ENCODE measurements around the gene TRPM1. TPM values are rescaled to one million over a fixed set of nuclear protein-coding genes. Genes with fewer than 3 reads are reported as not detected.
"Not testable (repeated sequence)": the region's sequence is repeated elsewhere in the genome, so short reads cannot be mapped to it uniquely, and the experiment has no call there.

Gene TRPM1
- total and polyA plus RNA-seq, 5 donors from 2014 or later: not detected

DNA sequence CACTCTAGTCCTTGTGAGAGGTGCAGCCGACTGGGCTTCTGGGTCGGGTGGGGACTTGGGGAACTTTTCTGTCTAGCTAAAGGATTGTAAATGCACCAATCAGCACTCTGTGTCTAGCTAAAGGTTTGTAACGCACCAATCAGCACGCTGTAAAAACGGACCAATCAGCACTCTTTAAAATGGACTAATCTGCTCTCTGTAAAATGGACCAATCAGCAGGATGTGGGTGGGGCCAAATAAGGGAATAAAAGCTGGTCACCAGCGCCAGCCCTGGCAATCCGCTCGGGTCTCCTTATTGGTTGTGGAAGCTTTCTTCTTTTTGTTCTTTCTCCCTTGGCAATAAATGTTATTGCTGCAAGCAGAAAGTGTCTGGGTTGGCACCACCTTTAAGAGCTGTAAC is 13.5 kb downstream of the TRPM1 start:
- H3K4me1 ChIP-seq (ENCODE audit: control insufficient read depth, insufficient read depth, low read length, poor library complexity, severe bottlenecking); H3K4me3 ChIP-seq (ENCODE audit: low read depth, low read length); DNase-seq; H3K9me3 Mint-ChIP-seq; H3K9me3 ChIP-seq (ENCODE audit: control insufficient read depth in 2 of 2, low read length in 2 of 2); H3K36me3 ChIP-seq (ENCODE audit: control insufficient read depth, insufficient read depth, low read length); H3K36me3 Mint-ChIP-seq; H3K27ac ChIP-seq (ENCODE audit: insufficient read depth, low read length, poor library complexity, severe bottlenecking); H3K27me3 ChIP-seq (ENCODE audit: control insufficient read depth, insufficient read depth, low read length); H3K27ac Mint-ChIP-seq; H3K4me1 Mint-ChIP-seq; ATAC-seq (ENCODE audit: low read depth in 2 of 2); H3K27me3 Mint-ChIP-seq; H3K4me3 Mint-ChIP-seq: not testable (repeated sequence)

DNA sequence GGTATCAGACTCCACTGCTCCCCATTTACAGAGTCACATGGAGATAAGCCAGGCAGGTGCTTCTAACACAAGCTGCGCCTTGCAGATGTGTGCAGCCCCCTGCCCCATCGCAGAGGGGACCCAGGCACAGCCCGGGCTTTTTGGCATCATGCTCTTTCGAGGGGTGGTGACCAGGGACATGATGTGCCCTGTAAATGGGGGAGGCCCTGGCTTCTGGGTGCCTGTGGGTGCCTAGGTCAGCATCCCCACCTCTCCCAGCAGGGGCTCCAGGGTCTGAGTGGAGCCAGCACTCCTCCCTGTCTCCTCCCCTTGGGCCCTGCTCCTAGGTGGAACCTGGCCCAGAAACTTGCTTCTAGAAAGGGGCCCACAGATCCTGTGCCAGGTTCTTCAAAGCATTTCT is 15.2 kb downstream of the TRPM1 start:
- Histone ChIP-seq H3K4me3 (ENCODE audit: low read depth, low read length) (no peak overlapping the region), H3K4me1 (ENCODE audit: control insufficient read depth, insufficient read depth, low read length, poor library complexity, severe bottlenecking) (no peaks in the 10 kb centered on the region), H3K27me3 (ENCODE audit: control insufficient read depth, insufficient read depth, low read length) (no peaks in the 10 kb centered on the region), H3K27ac (ENCODE audit: insufficient read depth, low read length, poor library complexity, severe bottlenecking) (no peak overlapping the region), H3K9me3 (ENCODE audit: control insufficient read depth in 2 of 2, low read length in 2 of 2) (no peaks in the 10 kb centered on the region), H3K36me3 (ENCODE audit: control insufficient read depth, insufficient read depth, low read length) (no peaks in the 10 kb centered on the region)
- H3K27ac Mint-ChIP-seq: no peak overlapping the region
- peaks cover 0 to 1% (median 0%) of the 10 kb centered on the region in 7 donors for H3K9me3 Mint-ChIP-seq
- DNase-seq (no peak), ATAC-seq (ENCODE audit: low read depth in 2 of 2) (no peak)
- H3K4me1 Mint-ChIP-seq: peaks cover 0 to 6% (median 0%) of the 10 kb centered on the region in 4 donors
- H3K36me3 Mint-ChIP-seq: no peaks in the 10 kb centered on the region
- peaks cover 16% of the 10 kb centered on the region for H3K27me3 Mint-ChIP-seq
- no peak overlapping the region for H3K4me3 Mint-ChIP-seq

DNA sequence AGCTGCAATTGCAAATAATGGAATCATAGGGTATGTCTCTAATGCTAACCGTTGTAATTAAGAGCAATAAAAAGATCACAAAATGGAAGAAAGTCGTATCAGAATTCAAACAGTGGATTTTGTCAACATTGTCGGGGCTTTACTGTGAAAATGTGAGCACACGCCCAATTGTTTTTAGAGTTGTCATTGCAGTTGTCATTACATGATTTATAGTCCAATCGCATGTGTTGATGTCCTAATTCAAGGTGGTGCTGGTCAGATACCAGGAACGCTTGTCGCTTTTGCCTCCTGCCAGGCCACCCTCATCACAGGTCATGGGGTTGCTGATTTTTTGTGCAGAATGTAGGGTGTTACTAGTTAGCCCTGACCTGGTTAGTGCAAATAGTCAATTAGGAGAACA is 16.2 kb downstream of the TRPM1 start:
- Histone ChIP-seq H3K9me3 (ENCODE audit: control insufficient read depth in 2 of 2, low read length in 2 of 2) (no peaks in the 10 kb centered on the region), H3K4me3 (ENCODE audit: low read depth, low read length) (no peak overlapping the region), H3K27me3 (ENCODE audit: control insufficient read depth, insufficient read depth, low read length) (no peaks in the 10 kb centered on the region), H3K36me3 (ENCODE audit: control insufficient read depth, insufficient read depth, low read length) (no peaks in the 10 kb centered on the region), H3K4me1 (ENCODE audit: control insufficient read depth, insufficient read depth, low read length, poor library complexity, severe bottlenecking) (peaks cover 3% of the 10 kb centered on the region), H3K27ac (ENCODE audit: insufficient read depth, low read length, poor library complexity, severe bottlenecking) (no peak overlapping the region)
- Mint-ChIP-seq H3K36me3 (no peaks in the 10 kb centered on the region), H3K27me3 (peaks cover 16% of the 10 kb centered on the region), H3K9me3 (peaks cover 0 to 1% (median 0%) of the 10 kb centered on the region in 7 donors), H3K4me3 (no peak overlapping the region), H3K27ac (peak overlapping the region in 1 of 3 donors; percentile 69), H3K4me1 (peaks cover 0 to 8% (median 0%) of the 10 kb centered on the region in 4 donors)
- DNase-seq: no peak
- no peak for ATAC-seq (ENCODE audit: low read depth in 2 of 2)

DNA sequence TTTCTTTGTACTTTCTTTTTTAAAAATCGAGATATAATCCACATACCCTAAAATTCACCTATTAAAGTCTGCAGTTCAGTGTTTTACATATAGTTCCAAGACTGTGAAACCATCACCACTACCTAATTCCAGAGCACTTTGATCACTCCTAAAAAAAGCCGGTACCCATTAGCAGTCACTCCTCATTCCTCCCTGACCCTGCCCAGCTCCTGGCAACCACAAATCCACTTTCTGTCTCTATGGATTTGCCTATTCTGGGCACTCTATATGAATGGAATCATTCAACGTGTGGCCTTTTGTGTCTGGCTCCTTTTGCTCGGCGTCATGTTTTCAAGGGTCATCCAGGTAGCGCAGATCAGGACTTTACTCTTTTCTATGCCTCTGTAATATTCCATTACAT is 17.3 kb downstream of the TRPM1 start:
- ATAC-seq (ENCODE audit: low read depth in 2 of 2) (no peak), DNase-seq (no peak)
- H3K36me3 ChIP-seq (ENCODE audit: control insufficient read depth, insufficient read depth, low read length): no peaks in the 10 kb centered on the region
- Mint-ChIP-seq H3K4me1 (peaks cover 0 to 13% (median 0%) of the 10 kb centered on the region in 4 donors), H3K27me3 (peaks cover 23% of the 10 kb centered on the region), H3K9me3 (peaks cover 0 to 1% (median 0%) of the 10 kb centered on the region in 7 donors), H3K27ac (no peak overlapping the region), H3K36me3 (no peaks in the 10 kb centered on the region), H3K4me3 (no peak overlapping the region)
- H3K27ac ChIP-seq (ENCODE audit: insufficient read depth, low read length, poor library complexity, severe bottlenecking): no peak overlapping the region
- peaks cover 3% of the 10 kb centered on the region for H3K4me1 ChIP-seq (ENCODE audit: control insufficient read depth, insufficient read depth, low read length, poor library complexity, severe bottlenecking)
- H3K27me3 ChIP-seq (ENCODE audit: control insufficient read depth, insufficient read depth, low read length): peaks cover 2% of the 10 kb centered on the region
- no peak overlapping the region for H3K4me3 ChIP-seq (ENCODE audit: low read depth, low read length)
- H3K9me3 ChIP-seq (ENCODE audit: control insufficient read depth in 2 of 2, low read length in 2 of 2): no peaks in the 10 kb centered on the region

DNA sequence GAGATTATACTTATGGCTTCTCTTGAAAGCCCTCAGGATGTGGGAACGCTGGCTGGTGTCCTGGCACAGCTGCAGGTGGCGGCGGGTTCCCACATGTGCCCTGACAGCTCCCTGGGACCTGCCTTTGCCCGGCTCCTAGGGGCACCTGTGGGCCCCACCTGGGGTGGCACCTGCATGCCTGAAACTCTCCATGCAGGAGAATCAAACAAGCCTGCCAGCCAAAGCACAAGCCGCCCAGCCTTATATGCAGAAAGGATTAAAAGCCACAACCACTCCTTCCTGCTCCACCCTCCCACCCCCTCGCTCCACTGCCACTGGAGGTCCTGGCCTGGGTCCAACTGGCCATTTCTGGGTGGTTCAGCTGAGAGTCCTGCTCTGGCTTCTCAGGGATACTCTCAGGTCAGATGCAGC is 18.1 kb downstream of the TRPM1 start:
- H3K36me3 Mint-ChIP-seq: no peaks in the 10 kb centered on the region
- ATAC-seq (ENCODE audit: low read depth in 2 of 2): no peak

DNA sequence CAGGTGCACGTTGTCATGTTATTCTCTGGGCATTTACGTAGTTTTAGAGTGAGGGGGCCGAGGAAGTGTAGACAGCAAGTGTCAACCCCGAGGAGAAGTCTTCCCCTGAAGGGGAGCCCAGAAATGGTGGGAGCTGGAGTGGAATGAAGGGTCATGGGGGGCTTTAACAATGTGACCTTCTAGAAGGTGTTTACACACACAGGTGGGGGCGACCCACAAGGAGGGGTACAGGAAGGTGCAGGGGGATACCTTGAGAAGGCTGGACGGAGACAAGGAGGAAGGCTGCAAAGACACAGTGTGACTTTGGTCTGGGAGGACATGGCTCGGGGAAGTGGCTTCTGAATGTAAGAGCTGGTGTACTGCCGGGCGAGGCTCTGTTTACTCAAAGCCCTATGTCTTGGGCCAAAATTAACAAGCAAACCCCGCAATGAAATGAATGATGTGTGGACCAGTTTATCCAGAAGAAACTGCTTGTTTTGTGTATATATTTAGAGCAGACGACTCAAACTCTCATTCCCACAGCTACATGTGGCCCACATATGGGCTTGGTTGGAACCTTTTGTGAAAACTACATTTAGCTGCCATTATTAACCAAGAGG is 18.7 kb downstream of the TRPM1 start:
- Mint-ChIP-seq H3K4me3 (no peak overlapping the region), H3K4me1 (peaks cover 0 to 13% (median 2%) of the 10 kb centered on the region in 4 donors), H3K27me3 (peaks cover 28% of the 10 kb centered on the region), H3K36me3 (no peaks in the 10 kb centered on the region), H3K27ac (no peak overlapping the region), H3K9me3 (peaks cover 0 to 1% (median 0%) of the 10 kb centered on the region in 7 donors)
- peaks cover 3% of the 10 kb centered on the region for H3K4me1 ChIP-seq (ENCODE audit: control insufficient read depth, insufficient read depth, low read length, poor library complexity, severe bottlenecking)
- ATAC-seq (ENCODE audit: low read depth in 2 of 2): no peak
- H3K4me3 ChIP-seq (ENCODE audit: low read depth, low read length): no peak overlapping the region
- no peaks in the 10 kb centered on the region for H3K9me3 ChIP-seq (ENCODE audit: control insufficient read depth in 2 of 2, low read length in 2 of 2)
- H3K27ac ChIP-seq (ENCODE audit: insufficient read depth, low read length, poor library complexity, severe bottlenecking): no peak overlapping the region
- DNase-seq: no peak
- no peaks in the 10 kb centered on the region for H3K36me3 ChIP-seq (ENCODE audit: control insufficient read depth, insufficient read depth, low read length)
- H3K27me3 ChIP-seq (ENCODE audit: control insufficient read depth, insufficient read depth, low read length): peaks cover 2% of the 10 kb centered on the region

More for the DNA sequence above, 18.1 kb downstream of the TRPM1 start:
- Mint-ChIP-seq H3K4me1 (peaks cover 0 to 13% (median 2%) of the 10 kb centered on the region in 4 donors), H3K27ac (no peak overlapping the region), H3K4me3 (no peak overlapping the region), H3K9me3 (peaks cover 0 to 1% (median 0%) of the 10 kb centered on the region in 7 donors), H3K27me3 (peaks cover 28% of the 10 kb centered on the region)
- Histone ChIP-seq H3K4me1 (ENCODE audit: control insufficient read depth, insufficient read depth, low read length, poor library complexity, severe bottlenecking) (peaks cover 3% of the 10 kb centered on the region), H3K4me3 (ENCODE audit: low read depth, low read length) (no peak overlapping the region), H3K27ac (ENCODE audit: insufficient read depth, low read length, poor library complexity, severe bottlenecking) (no peak overlapping the region), H3K9me3 (ENCODE audit: control insufficient read depth in 2 of 2, low read length in 2 of 2) (no peaks in the 10 kb centered on the region), H3K36me3 (ENCODE audit: control insufficient read depth, insufficient read depth, low read length) (no peaks in the 10 kb centered on the region), H3K27me3 (ENCODE audit: control insufficient read depth, insufficient read depth, low read length) (peaks cover 2% of the 10 kb centered on the region)
- no peak for DNase-seq

DNA sequence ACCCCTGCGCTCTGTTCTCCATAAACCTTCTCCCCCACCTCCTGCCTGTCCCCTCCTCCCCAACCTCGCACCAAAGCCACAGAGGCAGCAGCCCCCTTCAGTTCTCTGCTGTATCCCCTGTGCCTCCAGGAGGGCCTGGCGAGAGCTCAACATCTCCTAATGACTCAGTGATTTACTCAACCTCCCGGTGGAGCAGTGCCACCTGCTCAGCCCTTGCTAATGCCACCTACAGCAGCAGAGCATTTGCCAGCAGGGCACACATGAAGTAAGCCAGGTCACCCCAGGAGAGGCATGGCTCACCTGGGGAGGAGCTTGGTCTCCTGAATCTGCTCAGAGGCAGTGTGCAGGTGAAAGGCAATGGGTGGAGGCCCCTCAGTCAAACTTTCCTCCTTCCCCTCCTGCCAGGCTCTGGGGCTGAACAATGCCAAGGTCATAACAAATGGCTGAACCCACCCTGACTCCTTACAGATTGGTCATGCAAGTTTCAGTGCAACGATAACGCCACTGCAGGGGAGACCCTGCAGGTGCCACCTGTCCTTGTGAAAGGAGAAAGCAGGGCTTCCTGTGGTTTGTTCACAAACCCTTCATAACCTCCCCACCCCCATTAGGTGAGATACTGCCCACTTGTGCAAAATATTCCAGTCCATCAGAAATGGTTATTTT is 19.8 kb downstream of the TRPM1 start:
- ATAC-seq (ENCODE audit: low read depth in 2 of 2): no peak
- Histone ChIP-seq H3K9me3 (ENCODE audit: control insufficient read depth in 2 of 2, low read length in 2 of 2) (no peaks in the 10 kb centered on the region), H3K4me1 (ENCODE audit: control insufficient read depth, insufficient read depth, low read length, poor library complexity, severe bottlenecking) (peaks cover 3% of the 10 kb centered on the region), H3K27ac (ENCODE audit: insufficient read depth, low read length, poor library complexity, severe bottlenecking) (no peak overlapping the region), H3K36me3 (ENCODE audit: control insufficient read depth, insufficient read depth, low read length) (no peaks in the 10 kb centered on the region), H3K27me3 (ENCODE audit: control insufficient read depth, insufficient read depth, low read length) (peaks cover 4% of the 10 kb centered on the region), H3K4me3 (ENCODE audit: low read depth, low read length) (no peak overlapping the region)
- H3K27ac Mint-ChIP-seq: no peak overlapping the region
- H3K4me3 Mint-ChIP-seq: peak overlapping the region in 1 of 4 donors; percentile 43
- peaks cover 0 to 1% (median 0%) of the 10 kb centered on the region in 7 donors for H3K9me3 Mint-ChIP-seq
- peaks cover 0 to 13% (median 2%) of the 10 kb centered on the region in 4 donors for H3K4me1 Mint-ChIP-seq
- peaks cover 32% of the 10 kb centered on the region for H3K27me3 Mint-ChIP-seq
- no peaks in the 10 kb centered on the region for H3K36me3 Mint-ChIP-seq
- no peak for DNase-seq

DNA sequence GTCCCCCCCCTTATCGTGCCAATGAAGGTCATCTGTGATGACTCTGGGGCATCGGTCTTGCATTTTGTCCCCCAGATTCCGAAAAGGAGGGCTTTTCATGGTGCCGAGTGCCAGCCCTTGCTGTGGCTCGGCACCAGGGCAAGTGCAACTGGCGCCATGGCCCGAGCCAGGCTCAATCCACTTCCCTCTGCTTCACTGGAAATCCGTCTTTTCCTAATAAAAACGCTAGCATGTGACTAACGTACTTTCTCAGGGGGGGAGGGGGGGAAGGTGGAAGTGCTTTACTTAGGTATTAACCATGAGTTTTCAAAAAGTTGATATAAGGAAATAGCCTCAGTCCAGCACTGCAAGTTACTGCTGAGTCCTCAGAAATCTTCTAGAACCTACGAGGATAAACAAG is 20.5 kb downstream of the TRPM1 start:
- peaks cover 0 to 1% (median 0%) of the 10 kb centered on the region in 7 donors for H3K9me3 Mint-ChIP-seq
- no peaks in the 10 kb centered on the region for H3K36me3 Mint-ChIP-seq
- Histone ChIP-seq H3K4me1 (ENCODE audit: control insufficient read depth, insufficient read depth, low read length, poor library complexity, severe bottlenecking) (peaks cover 3% of the 10 kb centered on the region), H3K9me3 (ENCODE audit: control insufficient read depth in 2 of 2, low read length in 2 of 2) (no peaks in the 10 kb centered on the region), H3K36me3 (ENCODE audit: control insufficient read depth, insufficient read depth, low read length) (no peaks in the 10 kb centered on the region), H3K27ac (ENCODE audit: insufficient read depth, low read length, poor library complexity, severe bottlenecking) (no peak overlapping the region), H3K27me3 (ENCODE audit: control insufficient read depth, insufficient read depth, low read length) (peaks cover 4% of the 10 kb centered on the region), H3K4me3 (ENCODE audit: low read depth, low read length) (no peak overlapping the region)
- peaks cover 0 to 13% (median 2%) of the 10 kb centered on the region in 4 donors for H3K4me1 Mint-ChIP-seq
- no peak overlapping the region for H3K27ac Mint-ChIP-seq
- ATAC-seq (ENCODE audit: low read depth in 2 of 2) (no peak), DNase-seq (no peak)
- H3K27me3 Mint-ChIP-seq: peaks cover 32% of the 10 kb centered on the region
- no peak overlapping the region for H3K4me3 Mint-ChIP-seq
